ENCODE measurements around the gene LMAN2. TPM values are rescaled to one million over a fixed set of nuclear protein-coding genes. Genes with fewer than 3 reads are reported as not detected.

The LMAN2 gene
- total RNA-seq, 1 experiment from 2014 or later, result 128 TPM

DNA sequence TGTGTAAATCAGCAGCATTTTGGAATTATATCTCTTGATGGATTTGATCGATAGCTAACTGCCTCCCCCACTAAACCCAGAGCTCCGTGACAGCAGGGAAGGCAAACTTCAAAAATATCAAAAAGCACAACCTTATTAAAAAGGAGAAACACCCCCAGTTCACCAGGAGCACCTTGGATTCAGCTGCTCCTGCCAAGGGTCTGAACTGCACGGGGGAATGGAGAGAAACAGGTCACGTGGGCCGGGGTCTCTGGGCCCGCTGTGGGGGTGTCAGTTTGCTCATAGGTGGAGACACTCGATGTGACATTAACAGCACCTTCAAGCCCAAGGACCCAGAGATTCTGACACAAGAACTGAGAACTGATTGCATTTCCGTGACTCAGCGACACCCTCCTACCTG lies 31.7 kb upstream of the LMAN2 start:
- H3K4me2 ChIP-seq (ENCODE audit: low read length), result no peak overlapping the region
- CTCF ChIA-PET, result interaction anchor here (0.8 to 1.5 kb wide), 4 partner anchors 12 to 73 kb away, joined by 3 to 14 read pairs (median 6); no protein-coding TSS in a partner anchor
- POLR2A ChIA-PET, result no interaction called here
- H3K4me1 ChIP-seq (ENCODE audit: control insufficient read depth in 1 of 2, insufficient read depth in 2 of 2, low read length in 2 of 2), result peaks cover 4 to 21% of the 10 kb centered on the region in 2 experiments; a peak in 3 of 4 replicates
- no TSS peak for BruUV-seq (replicated peaks)
- no peaks in the 10 kb centered on the region for H3K9me2 ChIP-seq (ENCODE audit: insufficient read depth)
- RAD21 ChIA-PET (ENCODE audit: low non-redundant PET in 1 of 2, low total read pairs in 2 of 2, uncharacterized antibody in 2 of 2, unreplicated experiment in 2 of 2), result interaction anchor here in 1 of 2 experiments (0.6 kb wide), 1 partner anchor 113 kb away, joined by 5 read pairs; no protein-coding TSS in a partner anchor
- no peak overlapping the region for H2AFZ ChIP-seq (ENCODE audit: low read depth, low read length, poor library complexity, severe bottlenecking)
- no peak for DNase-seq (ENCODE audit: low read depth, low spot score)
- intact Hi-C loops (cut with micrococcal nuclease), result no loop called here
- no peaks in the 10 kb centered on the region for H3K9me3 ChIP-seq (ENCODE audit: control insufficient read depth in 1 of 2, insufficient read depth in 1 of 2, low read depth in 1 of 2, low read length in 2 of 2)
- no peaks in the 10 kb centered on the region for H4K20me1 ChIP-seq (ENCODE audit: insufficient read depth)
- no peak overlapping the region for H3K4me3 ChIP-seq (replicated peaks in 1 of 2; ENCODE audit: low read depth in 1 of 2, low read length in 2 of 2)
- no peaks in the 10 kb centered on the region for H3K27me3 ChIP-seq (ENCODE audit: insufficient read depth, low read length)
- no peak overlapping the region for H3K9ac ChIP-seq (ENCODE audit: low read length)
- H3K36me3 ChIP-seq (ENCODE audit: control insufficient read depth in 1 of 2, insufficient read depth in 2 of 2, low read length in 2 of 2), result no peaks in the 10 kb centered on the region
- ATAC-seq, result no peak
- H3K79me2 ChIP-seq (ENCODE audit: insufficient read depth, low read length), result no peaks in the 10 kb centered on the region
- no peak overlapping the region for H3K27ac ChIP-seq (ENCODE audit: low read depth, low read length)
- TF ChIP-seq JUND (IDR thresholded peaks at IDR 0.05) (no peak), POLR2AphosphoS5 (IDR thresholded peaks at IDR 0.05; ENCODE audit: low read depth, low read length) (no peak), SIN3A (IDR thresholded peaks at IDR 0.05; ENCODE audit: low read depth) (no peak), POLR2A (IDR thresholded peaks at IDR 0.05; ENCODE audit: borderline replicate concordance, extremely low read depth, insufficient read depth, insufficient read length) (no peak), YY1 (IDR thresholded peaks at IDR 0.05; ENCODE audit: extremely low read depth, insufficient replicate concordance, low read depth, low read length) (no peak), ELF1 (IDR thresholded peaks at IDR 0.05; ENCODE audit: borderline replicate concordance, low read depth) (no peak), SRF (IDR thresholded peaks at IDR 0.05; ENCODE audit: low read depth) (no peak), EZH2 (IDR thresholded peaks at IDR 0.05) (no peak), REST (IDR thresholded peaks at IDR 0.05; ENCODE audit: low read depth) (no peak)
- TF ChIP-seq, protein P1, sequence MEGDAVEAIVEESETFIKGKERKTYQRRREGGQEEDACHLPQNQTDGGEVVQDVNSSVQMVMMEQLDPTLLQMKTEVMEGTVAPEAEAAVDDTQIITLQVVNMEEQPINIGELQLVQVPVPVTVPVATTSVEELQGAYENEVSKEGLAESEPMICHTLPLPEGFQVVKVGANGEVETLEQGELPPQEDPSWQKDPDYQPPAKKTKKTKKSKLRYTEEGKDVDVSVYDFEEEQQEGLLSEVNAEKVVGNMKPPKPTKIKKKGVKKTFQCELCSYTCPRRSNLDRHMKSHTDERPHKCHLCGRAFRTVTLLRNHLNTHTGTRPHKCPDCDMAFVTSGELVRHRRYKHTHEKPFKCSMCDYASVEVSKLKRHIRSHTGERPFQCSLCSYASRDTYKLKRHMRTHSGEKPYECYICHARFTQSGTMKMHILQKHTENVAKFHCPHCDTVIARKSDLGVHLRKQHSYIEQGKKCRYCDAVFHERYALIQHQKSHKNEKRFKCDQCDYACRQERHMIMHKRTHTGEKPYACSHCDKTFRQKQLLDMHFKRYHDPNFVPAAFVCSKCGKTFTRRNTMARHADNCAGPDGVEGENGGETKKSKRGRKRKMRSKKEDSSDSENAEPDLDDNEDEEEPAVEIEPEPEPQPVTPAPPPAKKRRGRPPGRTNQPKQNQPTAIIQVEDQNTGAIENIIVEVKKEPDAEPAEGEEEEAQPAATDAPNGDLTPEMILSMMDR (IDR thresholded peaks at IDR 0.05 in 2 of 3, conservative IDR thresholded peaks at IDR 0.05 in 1 of 3; ENCODE audit: borderline replicate concordance in 1 of 3, insufficient read depth in 1 of 3, low read depth in 2 of 3, low read length in 2 of 3), result no peak
